Activated T-cell treated with anti-CD3 and anti-CD28 coated beads for 48 hours (primary cell): ENCODE measurements around the gene MRFAP1.
"Not testable (repeated sequence)": the region's sequence is repeated elsewhere in the genome, so short reads cannot be mapped to it uniquely, and the experiment has no call there.

Experiments used
- DNase-seq: peaks from one replicate; pipeline ENCODE4 v3.0.0-alpha.2; 2020; ENCODE audit warnings: low read depth

The MRFAP1 gene

DNA sequence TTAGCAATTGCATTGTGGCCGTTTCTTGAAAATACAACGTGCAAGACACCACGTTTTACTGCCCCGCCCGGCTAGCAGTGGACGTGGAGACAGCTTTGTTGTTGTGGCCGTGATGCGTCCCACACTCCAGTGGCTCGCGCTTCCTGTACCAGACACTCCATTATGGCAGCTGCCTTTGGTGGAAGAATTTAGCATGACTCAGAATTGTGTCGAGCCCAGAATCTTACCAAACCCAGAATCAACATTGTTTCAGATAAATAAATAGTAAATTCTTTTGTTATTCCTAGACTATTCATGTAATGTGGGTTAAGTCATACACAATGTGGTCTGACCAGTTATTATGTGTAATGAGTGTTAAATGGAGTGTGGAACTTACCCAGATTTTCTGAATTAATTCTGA is 27.9 kb downstream of the MRFAP1 start:
- no peak for DNase-seq

DNA sequence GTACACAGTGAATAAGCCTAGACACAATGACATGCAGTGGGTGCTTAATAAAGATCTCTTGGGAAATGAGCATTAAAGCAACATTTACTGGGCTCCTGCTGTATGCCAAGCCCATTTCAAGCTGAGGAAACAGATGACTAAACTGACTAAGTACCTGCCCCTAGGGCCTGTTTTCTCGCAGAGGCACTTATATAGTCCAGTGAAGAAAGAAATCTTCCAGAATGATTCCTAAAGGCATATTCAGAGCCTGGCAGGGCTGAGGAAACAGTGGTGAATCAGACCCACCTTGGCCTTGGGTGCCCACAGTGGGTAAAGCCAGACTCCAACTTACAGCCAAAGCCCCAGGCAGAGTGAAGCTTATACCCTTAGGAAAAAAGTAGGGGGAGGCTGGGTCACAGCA is 31.2 kb downstream of the MRFAP1 start:
- no peak for DNase-seq

DNA sequence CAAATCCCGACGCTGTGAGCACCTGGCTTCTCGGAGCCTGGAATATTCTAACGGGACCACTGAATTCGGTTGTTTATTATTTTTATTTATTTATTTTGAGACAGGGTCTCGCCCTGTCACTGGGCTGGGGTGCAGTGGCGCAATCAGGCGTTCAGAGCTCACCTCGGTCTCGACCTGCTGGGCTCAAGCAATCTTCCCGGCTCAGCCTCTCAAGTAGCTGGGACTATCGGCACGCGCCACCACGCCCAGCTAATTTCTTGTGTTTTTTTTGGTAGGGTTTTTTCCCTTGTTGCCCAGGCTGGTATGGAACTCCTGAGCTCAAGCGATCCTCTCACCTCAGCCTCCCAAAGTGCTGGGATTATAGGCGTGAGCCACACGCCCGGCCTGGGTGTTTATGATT is 31.6 kb downstream of the MRFAP1 start:
- no peak for DNase-seq

DNA sequence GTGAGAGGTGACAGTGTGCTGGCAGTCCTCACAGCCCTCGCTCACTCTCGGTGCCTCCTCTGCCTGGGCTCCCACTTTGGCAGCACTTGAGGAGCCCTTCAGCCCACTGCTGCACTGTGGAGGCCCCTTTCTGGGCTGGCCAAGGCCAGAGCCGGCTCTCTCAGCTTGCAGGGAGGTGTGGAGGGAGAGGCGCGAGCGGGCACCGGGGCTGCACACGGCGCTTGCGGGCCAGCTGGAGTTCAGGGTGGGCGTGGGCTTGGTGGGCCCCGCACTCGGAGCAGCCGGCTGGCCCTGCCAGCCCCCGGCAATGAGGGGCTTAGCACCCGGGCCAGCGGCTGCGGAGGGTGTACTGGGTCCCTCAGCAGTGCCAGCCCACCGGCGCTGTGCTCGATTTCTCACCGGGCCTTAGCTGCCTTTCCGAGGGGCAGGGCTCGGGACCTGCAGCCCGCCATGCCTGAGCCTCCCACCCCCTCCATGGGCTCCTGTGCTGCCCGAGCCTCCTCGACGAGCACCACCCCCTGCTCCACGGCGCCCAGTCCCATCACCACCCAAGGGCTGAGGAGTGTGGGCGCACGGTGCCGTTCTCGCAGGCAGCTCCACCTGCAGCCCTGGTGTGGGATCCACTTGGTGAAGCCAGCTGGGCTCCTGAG is 32.2 kb downstream of the MRFAP1 start:
- DNase-seq, result not testable (repeated sequence)

DNA sequence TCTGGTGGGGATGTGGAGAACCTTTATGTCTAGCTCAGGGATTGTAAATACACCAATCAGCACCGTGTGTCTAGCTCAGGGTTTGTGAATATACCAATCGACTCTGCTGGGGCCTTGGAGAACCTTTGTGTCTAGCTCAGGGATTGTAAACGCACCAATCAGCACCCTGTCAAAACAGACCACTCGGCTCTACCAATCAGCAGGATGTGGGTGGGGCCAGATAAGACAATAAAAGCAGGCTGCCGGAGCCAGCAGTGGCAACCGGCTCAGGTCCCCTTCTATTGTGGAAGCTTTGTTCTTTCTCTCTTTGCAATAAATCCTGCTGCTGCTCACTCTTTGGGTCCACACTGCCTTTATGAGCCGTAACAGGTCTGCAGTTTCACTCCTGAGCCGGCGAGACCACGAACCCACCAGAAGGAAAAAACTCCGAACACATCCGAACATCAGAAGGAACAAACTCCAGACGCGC is 32.7 kb downstream of the MRFAP1 start:
- peak; percentile 61 for DNase-seq

DNA sequence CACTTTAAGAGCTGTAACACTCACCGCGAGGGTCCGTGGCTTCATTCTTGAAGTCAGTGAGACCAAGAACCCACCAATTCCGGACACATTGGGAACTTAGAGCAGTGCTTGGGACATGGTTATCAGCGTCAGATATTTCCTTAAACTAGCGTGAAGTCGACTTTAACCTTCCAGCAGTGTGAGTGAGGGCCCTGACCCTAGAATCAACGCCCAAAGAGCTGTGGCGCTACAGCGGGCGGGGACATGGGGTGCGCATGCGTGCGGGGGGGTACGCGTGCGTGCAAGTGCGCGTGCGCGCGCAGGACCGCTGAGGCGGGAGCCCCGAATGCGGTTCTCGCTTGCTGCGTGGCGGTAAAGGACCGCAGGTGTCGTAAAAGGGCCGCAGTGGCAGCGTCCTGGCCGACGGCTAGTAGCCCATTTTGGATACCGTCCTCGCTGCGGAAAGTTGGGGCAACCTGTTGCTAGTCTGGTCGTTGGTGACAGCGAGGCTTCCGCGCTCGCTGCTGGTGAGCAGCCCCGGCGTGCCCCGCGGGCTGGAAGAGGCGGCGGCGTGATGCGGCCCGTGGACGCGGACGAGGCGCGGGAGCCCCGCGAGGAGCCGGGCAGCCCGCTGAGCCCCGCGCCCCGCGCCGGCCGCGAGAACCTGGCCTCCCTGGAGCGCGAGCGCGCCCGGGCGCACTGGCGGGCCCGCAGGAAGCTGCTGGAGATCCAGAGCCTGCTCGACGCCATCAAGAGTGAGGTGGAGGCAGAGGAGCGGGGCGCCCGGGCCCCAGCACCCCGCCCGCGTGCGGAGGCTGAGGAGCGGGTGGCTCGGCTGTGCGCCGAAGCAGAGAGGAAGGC is 33.4 kb downstream of the MRFAP1 start:
- DNase-seq, result peak; percentile 92

DNA sequence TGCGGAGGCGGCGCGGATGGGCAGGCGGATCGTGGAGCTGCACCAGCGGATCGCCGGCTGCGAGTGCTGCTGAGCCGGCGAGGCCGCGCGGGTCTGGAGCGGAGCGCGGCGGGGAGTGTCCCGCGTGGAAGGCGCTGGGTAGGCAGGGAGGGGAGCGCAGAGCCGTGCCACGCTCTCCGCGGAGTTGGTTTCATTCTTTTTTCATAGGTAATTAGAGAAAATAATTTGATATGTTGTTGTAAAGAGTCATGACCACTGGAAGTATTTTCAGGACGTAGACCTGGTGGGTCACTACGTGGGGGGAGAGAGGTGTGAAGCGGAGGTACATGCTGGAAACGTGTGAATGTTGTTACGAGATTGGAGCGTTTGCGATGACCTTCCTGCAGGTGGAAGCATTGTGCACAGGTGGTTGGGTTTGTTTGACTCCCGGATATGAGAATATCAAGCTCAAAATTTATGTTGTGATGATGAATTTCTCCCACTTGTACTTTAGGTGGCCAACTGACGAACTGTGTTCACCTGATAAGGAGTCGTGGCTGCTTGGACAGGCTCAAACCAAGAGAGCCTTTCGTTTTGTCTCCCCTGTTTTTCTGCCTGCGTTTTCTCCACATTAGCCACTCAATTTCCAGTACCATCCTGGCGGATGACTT is 34.1 kb downstream of the MRFAP1 start:
- no peak for DNase-seq

DNA sequence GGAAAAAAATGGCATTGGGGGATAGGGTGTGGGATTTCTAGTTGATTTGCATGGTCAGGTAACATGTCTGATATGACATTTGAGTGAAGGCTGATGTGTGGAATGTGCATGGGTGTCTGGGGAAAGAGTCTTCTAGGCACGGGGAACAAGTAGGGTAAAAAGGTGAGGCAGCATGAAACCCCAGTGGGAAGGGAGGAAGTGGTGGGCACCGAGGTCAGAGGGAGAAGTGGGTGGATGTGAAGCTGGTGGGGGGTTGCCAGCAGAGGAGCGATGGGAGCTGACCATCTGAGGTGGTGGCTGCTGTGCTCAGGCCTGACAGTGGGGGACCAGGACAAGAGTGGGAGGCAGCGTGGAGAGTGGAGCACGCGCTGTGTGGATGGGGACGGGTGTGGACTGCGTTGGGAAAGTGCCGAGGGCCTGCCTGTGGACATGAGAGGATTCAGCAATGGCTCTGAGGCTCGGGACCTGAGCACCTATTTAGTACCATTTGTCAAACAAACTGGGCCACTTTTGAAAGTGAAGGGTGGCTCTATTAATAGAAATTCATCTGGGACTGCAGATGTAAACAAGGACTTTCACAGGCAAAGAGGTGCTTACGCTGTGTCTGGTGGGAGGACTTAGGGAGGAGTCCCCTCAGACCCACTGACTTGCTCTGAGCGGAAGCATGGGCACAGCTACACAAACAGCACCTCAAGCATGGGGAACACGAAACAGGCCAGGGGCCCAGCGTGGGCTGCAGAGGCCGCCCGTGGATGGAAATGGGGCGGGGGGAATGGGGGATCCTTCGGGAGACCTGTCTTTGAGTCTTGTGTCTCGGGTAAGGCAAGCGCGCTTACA is 36.5 kb downstream of the MRFAP1 start:
- DNase-seq, result no peak

DNA sequence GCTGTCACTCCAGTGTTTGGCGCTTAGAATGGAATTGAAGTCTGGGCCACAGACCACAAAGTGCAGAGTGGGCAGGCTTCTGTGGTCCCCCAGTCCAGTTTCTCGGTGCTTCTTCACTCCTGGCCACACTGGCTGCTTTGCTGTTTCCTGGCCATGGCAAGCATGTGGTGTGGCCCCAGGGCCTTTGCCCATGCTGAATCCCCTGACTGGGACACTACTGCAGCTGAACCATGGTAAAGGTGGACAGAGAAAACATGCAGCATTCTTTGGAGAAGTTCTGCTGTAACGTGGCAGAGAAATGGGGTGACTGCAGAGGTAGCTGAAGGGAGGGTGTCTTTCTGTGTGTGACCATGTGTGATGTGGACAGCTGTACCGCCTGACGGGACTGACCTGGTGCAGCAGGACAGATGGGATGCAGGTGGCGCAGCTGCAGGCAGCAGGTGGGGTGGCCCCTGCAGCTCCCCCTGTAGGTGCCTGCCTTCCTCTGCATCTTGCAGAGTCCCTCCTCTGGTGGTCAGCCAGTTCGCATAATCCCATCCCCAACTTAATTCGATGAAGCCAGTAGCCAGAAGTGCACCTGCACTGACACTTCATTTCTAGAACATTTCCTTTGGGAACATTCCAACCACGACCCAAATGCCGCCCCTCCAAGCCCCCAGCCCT is 40.0 kb downstream of the MRFAP1 start:
- DNase-seq, result no peak

DNA sequence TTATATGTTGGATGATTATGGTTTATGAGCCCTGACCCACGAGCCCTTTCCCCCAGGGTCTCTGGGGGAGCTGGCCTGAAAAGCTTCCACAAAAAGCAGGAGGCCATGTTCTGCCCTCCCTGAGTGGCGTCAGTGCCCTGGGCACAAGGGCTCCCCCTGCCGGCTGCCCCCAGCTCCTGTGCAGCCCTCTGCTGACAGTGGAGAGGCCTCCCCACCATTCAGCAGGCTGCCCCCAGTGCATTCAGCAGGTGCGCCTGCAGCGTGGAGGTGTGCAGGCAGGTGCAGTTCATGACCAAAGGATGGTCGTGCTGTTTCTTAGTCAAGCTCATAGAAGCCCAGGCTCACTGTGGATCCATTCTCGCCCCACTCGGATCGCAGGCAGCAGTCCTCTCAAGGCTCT is 40.7 kb downstream of the MRFAP1 start:
- no peak for DNase-seq

DNA sequence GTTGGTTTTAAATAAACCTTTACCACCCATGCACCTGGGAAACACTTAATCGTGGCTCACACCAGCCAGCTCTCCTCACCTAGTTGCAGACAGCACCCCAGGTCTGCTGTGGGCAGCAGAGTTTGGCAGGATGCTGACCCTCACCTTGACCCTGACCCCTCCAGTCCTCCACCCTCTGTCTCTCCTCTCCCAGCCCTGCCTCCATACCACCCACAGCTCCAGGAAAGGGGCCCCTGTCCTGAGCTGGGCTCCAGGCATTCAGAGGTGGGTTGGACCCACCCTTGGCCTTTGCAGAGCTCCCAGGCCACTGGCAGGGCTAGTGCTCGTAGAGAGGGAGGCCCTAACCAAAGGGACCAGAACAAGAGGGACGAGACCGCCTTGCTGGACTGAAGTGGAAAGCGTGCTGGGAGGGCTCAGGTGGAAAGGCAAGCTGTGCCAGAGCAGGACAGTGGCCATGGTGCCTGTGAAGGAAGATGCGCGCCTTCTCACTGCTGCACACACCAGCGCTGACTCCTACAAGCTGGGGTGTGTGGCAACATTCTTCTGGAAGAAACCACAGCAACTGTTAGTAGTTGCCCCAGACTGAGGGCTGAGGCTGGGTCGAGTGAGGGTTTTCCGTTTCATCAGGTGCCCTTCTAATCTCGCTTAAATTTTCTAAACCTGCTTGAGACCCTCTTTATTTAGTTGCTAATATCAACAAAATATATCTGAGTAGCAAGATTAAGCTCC is 42.5 kb downstream of the MRFAP1 start:
- DNase-seq, result no peak

DNA sequence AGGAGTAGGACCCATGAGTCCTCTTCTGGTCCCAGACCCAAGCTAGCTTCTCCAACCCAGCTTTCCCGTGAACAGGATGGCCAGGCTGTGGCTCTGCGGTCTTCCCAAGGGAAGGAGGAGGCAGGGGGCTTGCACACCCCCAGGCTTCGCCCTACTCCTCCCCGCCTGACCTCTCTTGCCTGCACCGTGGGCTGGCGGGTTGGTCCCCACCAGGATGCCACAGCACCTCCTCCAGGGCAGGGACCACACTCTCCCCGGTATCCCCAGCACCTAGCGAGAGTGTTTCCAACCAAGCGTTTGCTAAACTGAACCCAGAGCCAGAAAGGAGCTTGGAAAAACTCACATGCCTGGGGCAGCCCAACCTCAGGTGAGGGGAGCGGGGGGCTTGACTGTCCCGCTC is 44.2 kb downstream of the MRFAP1 start:
- DNase-seq, result no peak

DNA sequence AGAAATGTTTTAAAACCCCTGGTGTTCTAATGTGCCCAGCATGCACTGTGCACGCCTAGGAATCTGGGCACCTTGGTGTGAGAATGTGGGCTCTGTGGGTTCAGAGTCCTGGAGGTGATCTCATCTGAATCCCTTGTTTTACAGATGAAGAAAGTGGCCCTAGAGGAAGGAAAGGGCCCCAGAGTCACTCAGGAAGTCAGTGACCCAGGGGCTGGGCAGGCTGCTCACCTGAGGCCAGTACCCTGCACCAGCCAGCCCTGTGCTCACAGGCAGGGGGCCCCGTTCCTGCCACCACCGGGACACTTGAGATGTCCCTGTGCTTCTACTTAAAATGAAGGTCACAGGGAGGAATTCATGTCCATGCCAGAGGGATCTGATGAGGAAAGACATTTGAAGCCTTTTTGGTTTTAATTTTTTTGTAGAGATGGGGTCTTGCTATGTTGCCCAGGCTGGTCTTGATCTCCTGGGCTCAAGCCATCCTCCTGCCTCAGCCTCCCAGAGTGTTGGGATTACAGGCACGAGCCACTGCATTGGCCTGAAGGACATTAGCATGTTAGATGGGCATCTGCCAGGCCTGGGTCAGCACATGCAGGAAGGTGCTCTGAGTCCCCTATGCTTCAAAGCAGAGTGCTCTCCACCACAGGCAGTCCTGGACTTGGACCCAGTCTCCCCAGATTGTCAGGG is 45.8 kb downstream of the MRFAP1 start:
- no peak for DNase-seq

DNA sequence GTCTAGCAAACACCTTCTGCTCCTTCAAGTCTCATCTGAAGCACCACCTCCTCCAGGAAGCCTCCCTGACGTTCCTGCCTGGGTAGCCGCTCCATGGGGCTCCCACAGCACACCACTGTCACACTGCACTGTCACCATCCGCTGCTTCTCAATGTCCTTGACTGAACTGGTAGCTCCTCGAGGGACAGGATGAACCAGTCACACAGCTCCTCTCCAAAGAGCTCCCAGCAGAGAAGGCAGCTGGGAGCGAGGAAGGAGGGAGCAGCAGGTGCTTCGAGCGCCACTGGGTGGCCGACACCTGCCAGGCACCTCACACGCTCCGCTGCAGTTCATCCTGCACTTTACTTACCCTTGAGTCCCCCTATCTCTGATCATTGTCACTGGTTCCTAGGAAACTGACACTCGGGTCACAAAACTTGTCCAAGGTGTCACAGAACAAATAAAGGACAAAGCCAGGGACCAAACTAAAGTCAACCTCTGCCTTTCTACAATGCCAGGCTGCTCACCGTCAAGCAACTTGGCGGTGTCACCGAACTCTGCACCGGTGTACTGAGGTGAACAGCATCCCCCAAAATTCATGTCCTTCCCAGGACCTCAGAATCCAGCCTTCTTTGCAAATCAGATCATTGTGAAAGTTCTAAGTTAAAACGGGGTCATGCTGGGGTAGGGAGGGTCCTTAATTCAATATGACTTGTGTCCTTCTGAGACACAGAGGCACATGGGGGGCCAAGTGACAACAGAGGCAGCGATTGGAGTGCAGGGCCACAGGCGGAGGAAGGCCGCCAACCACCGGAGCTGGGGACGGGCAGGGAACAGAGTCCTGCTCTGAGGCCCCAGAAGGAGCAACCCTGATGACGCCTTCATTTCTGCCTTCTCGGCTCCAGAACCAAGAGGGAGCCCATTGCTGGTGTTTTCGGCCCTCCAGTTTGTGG is 47.7 kb downstream of the MRFAP1 start:
- DNase-seq, result no peak

DNA sequence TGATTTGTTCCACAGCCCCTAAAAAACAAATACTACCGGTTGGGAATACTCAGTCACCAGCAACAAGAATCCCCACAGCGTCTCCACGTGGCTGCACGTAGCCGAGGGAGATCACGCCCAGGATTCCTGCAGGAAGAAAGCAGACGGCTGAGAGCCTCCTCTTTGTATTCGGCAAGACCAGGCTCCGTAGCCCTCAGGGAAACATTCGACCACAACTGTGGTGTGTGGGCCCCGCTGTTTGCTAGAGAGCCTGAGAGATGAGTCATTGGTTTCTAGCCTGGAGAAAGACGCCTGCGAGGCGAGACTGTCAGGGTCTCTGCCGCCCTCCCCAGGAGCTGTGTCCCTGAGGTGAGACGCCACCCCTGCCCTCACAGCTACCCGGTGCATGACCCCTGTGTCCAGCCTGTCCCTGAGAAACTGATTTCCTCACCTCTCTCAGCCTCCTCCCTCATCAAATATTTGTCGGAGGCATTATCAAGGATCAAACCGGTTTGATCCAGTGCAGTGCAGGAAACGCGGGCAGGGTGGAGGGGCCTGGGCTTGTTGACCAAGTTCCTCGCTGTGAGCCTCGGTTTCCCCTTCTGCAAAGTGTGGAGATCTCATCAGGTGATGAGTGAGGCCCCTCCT is 48.5 kb downstream of the MRFAP1 start:
- DNase-seq, result peak; percentile 69

DNA sequence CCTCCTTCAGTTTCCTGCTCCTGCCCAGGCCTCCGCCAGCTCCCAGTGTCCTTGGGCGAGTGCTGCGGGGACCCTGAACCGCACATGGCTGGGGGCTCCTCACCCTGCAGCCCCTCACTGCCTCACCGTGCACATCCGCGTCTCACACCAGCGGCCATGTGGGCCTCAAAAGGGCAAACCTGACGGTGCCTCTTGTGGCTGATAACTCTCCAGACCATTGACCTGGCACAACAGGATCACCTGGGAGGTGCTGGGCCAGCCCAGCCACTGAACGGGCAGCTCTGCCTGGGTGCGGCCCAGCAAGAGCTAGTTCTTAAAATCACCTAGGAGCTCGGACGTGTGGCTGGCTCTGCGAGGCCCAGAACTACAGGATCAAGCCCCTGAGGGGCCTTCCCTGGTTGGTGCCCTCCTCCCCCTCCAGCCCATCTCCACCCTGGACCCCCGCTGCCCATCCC is 49.0 kb downstream of the MRFAP1 start:
- no peak for DNase-seq
